GM10248 (cell line): ENCODE data around the gene SLC25A14.

Experiments used
- CTCF ChIA-PET: fragments of 300-600 bp; sonication (Branson Sonifier 250); formaldehyde crosslinking; extraction: SDS; loops from one replicate; lab custom pipeline; 2021; ENCODE audit warnings: antibody characterized with exemption; lab: Yijun Ruan, JAX
- POLR2A ChIA-PET: fragments of 350-650 bp; sonication (Branson Sonifier 250); formaldehyde crosslinking; extraction: SDS; loops from one replicate; lab custom pipeline; 2020; ENCODE audit warnings: antibody characterized with exemption; lab: Yijun Ruan, JAX
- DNase-seq: peaks from one replicate; pipeline ENCODE4 v3.0.0; 2012; ENCODE audit errors: extremely low spot score
- CTCF ChIP-seq: IDR thresholded peaks from 2 replicates; pipeline ENCODE4 v1.5.1; 2012; ENCODE audit warnings: mild to moderate bottlenecking, low read depth; ENCODE audit errors: extremely low read depth, missing control alignments, control extremely low read depth

SLC25A14 gene

GRCh38 chrX:130339408-130340222 lies at the start of gene SLC25A14:
TSS of gene SLC25A14 (plus strand) at chrX:130339919. CDS start at chrX:130340279, 360 bp downstream.
- ChIA-PET POLR2A (no interaction called here), CTCF (no interaction called here)
- peak; percentile 72 for DNase-seq
- no peak for TF ChIP-seq CTCF

GRCh38 chrX:130295519-130296296 lies 44.0 kb upstream of the SLC25A14 start:
- ChIA-PET POLR2A (no interaction called here), CTCF (no interaction called here)
- no peak for TF ChIP-seq CTCF
- no peak for DNase-seq

- no peak for TF ChIP-seq CTCF
- POLR2A ChIA-PET = no interaction called here
- no peak for DNase-seq
- CTCF ChIA-PET = no interaction called here
Measured at GRCh38 chrX:130296297-130296678, 43.4 kb upstream of the SLC25A14 start.

- DNase-seq = no peak
- TF ChIP-seq CTCF = no peak
- ChIA-PET POLR2A (no interaction called here), CTCF (no interaction called here)
Measured at GRCh38 chrX:130296743-130297142, 43.0 kb upstream of the SLC25A14 start.

GRCh38 chrX:130299279-130300009 lies 40.3 kb upstream of the SLC25A14 start:
- CTCF ChIA-PET = no interaction called here
- no peak for DNase-seq
- POLR2A ChIA-PET = no interaction called here
- no peak for TF ChIP-seq CTCF

GRCh38 chrX:130300010-130300282 lies 39.8 kb upstream of the SLC25A14 start:
- CTCF ChIA-PET = no interaction called here
- no peak for DNase-seq
- TF ChIP-seq CTCF = no peak
- POLR2A ChIA-PET = no interaction called here
